H9 (cell line): ENCODE results near the gene HSDL2. TPM values are rescaled to one million over a fixed set of nuclear protein-coding genes. Genes with fewer than 3 reads are reported as not detected.

Experiments
- DNase-seq: peaks from one replicate; pipeline ENCODE4 v3.0.0-alpha.2; 2017
- H2AFZ ChIP-seq: one replicate; pipeline ENCODE4 v1.6.1; 2013; ENCODE audit warnings: mild to moderate bottlenecking, low read length, control low read depth, moderate library complexity
- H2AK5ac ChIP-seq: 2 replicates; pipeline ENCODE4 v1.6.1; 2013; ENCODE audit warnings: low read length, control low read depth, mixed read lengths; ENCODE audit not compliant: insufficient read length
- H2BK120ac ChIP-seq: one replicate; pipeline ENCODE4 v1.6.1; 2013; ENCODE audit warnings: low read depth, mild to moderate bottlenecking, low read length, control low read depth, inconsistent platforms; ENCODE audit not compliant: poor library complexity, severe bottlenecking
- H2BK12ac ChIP-seq: 2 replicates; pipeline ENCODE4 v1.6.1; 2013; ENCODE audit warnings: low read length, control low read depth, mixed read lengths, low read depth; ENCODE audit not compliant: insufficient read length
- H2BK15ac ChIP-seq: 2 replicates; pipeline ENCODE4 v1.6.1; 2013; ENCODE audit warnings: low read depth, low read length, control low read depth
- H2BK20ac ChIP-seq: one replicate; pipeline ENCODE4 v1.6.1; 2013; ENCODE audit warnings: low read depth, mild to moderate bottlenecking, low read length, control low read depth, inconsistent platforms; ENCODE audit not compliant: poor library complexity, severe bottlenecking
- H2BK5ac ChIP-seq: 2 replicates; pipeline ENCODE4 v1.6.1; 2013; ENCODE audit warnings: low read length, control low read depth, mixed read lengths; ENCODE audit not compliant: insufficient read length
- H3K14ac ChIP-seq: 2 replicates; pipeline ENCODE4 v1.6.1; 2013; ENCODE audit warnings: low read length, control low read depth; ENCODE audit not compliant: insufficient read depth
- H3K18ac ChIP-seq: 2 replicates; pipeline ENCODE4 v1.6.1; 2013; ENCODE audit warnings: low read depth, mild to moderate bottlenecking, mixed read lengths, low read length, control low read depth; ENCODE audit not compliant: insufficient read length
- H3K23ac ChIP-seq: 2 replicates; pipeline ENCODE4 v1.6.1; 2013; ENCODE audit warnings: low read length, control low read depth, mixed read lengths, low read depth; ENCODE audit not compliant: insufficient read length
- H3K23me2 ChIP-seq: 2 replicates; pipeline ENCODE4 v1.6.1; 2013; ENCODE audit warnings: low read depth, mild to moderate bottlenecking, mixed read lengths, low read length, control low read depth; ENCODE audit not compliant: insufficient read length, poor library complexity, severe bottlenecking
- H3K27ac ChIP-seq: 2 replicates; pipeline ENCODE4 v1.5.1; 2013; ENCODE audit warnings: low read length, control low read depth, mixed read lengths, low read depth; ENCODE audit not compliant: insufficient read length
- H3K27me3 ChIP-seq: 2 replicates; pipeline ENCODE4 v1.6.1; 2013; ENCODE audit warnings: low read length, control low read depth, inconsistent platforms; ENCODE audit not compliant: insufficient read depth
- H3K4ac ChIP-seq: 2 replicates; pipeline ENCODE4 v1.6.1; 2013; ENCODE audit warnings: low read depth, mild to moderate bottlenecking, control low read depth, inconsistent platforms, low read length, moderate library complexity
- H3K4me1 ChIP-seq: 2 replicates; pipeline ENCODE4 v1.6.1; 2013; ENCODE audit warnings: low read length, control low read depth, inconsistent platforms; ENCODE audit not compliant: insufficient read depth
- H3K4me2 ChIP-seq: 2 replicates; pipeline ENCODE4 v1.6.1; 2013; ENCODE audit warnings: low read length, control low read depth, mixed read lengths; ENCODE audit not compliant: insufficient read length, insufficient read depth
- H3K56ac ChIP-seq: 2 replicates; pipeline ENCODE4 v1.6.1; 2013; ENCODE audit warnings: low read depth, mild to moderate bottlenecking, mixed read lengths, low read length, control low read depth; ENCODE audit not compliant: insufficient read length
- H3K79me1 ChIP-seq: 2 replicates; pipeline ENCODE4 v1.6.1; 2013; ENCODE audit warnings: low read depth, mild to moderate bottlenecking, moderate library complexity, low read length, control low read depth, inconsistent platforms; ENCODE audit not compliant: insufficient read depth, poor library complexity, severe bottlenecking
- H3K79me2 ChIP-seq: 2 replicates; pipeline ENCODE4 v1.6.1; 2013; ENCODE audit warnings: low read length, control low read depth, inconsistent platforms; ENCODE audit not compliant: insufficient read depth
- H3K9ac ChIP-seq: 2 replicates; pipeline ENCODE4 v1.6.1; 2013; ENCODE audit warnings: low read length, control low read depth, mixed read lengths; ENCODE audit not compliant: insufficient read length; ENCODE audit errors: extremely low read depth
- H3K9me3 ChIP-seq: one replicate; pipeline ENCODE4 v1.6.1; 2013; ENCODE audit warnings: low read depth, low read length, inconsistent platforms; ENCODE audit not compliant: control insufficient read depth
- H3T11ph ChIP-seq: one replicate; pipeline ENCODE4 v1.6.1; 2013; ENCODE audit warnings: mild to moderate bottlenecking, low read length, control low read depth, inconsistent platforms
- H4K20me1 ChIP-seq: one replicate; pipeline ENCODE4 v1.6.1; 2013; ENCODE audit not compliant: control insufficient read depth, insufficient read length, insufficient read depth
- H4K5ac ChIP-seq: 2 replicates; pipeline ENCODE4 v1.6.1; 2013; ENCODE audit warnings: low read depth, mild to moderate bottlenecking, mixed read lengths, low read length, control low read depth; ENCODE audit not compliant: insufficient read length
- H4K8ac ChIP-seq: replicated peaks from 2 replicates; pipeline ENCODE4 v1.6.1; 2013; ENCODE audit warnings: low read length, control low read depth, mixed read lengths, low read depth; ENCODE audit not compliant: insufficient read length
- H4K91ac ChIP-seq: 2 replicates; pipeline ENCODE4 v1.6.1; 2013; ENCODE audit warnings: low read depth, mild to moderate bottlenecking, moderate library complexity, mixed read lengths, low read length, control low read depth; ENCODE audit not compliant: insufficient read length
- H3K27ac Mint-ChIP-seq, 3 experiments: 2 replicates in 2 of 3; 3 replicates in 1 of 3; pipeline ENCODE4 v1.8.0; 2020 to 2021; ENCODE audit warnings: mixed read lengths in 3 of 3, mild to moderate bottlenecking in 1 of 3, moderate library complexity in 1 of 3
- H3K27me3 Mint-ChIP-seq: 2 replicates; pipeline ENCODE4 v1.8.0; 2021; ENCODE audit warnings: low read depth, mild to moderate bottlenecking, moderate library complexity, mixed read lengths
- H3K36me3 Mint-ChIP-seq, 3 experiments: 2 replicates in 2 of 3; 3 replicates in 1 of 3; pipeline ENCODE4 v1.8.0; 2020 to 2021; ENCODE audit warnings: low read depth in 3 of 3, mixed read lengths in 3 of 3; ENCODE audit not compliant: insufficient read depth in 1 of 3
- H3K4me1 Mint-ChIP-seq, 2 experiments: 2 replicates each; pipeline ENCODE4 v1.8.0; 2020; ENCODE audit warnings: mixed read lengths in 2 of 2
- H3K4me3 Mint-ChIP-seq, 2 experiments: 2 replicates in 1 of 2; 3 replicates in 1 of 2; pipeline ENCODE4 v1.8.0; 2020 to 2021; ENCODE audit warnings: mild to moderate bottlenecking in 2 of 2, mixed read lengths in 2 of 2, moderate library complexity in 1 of 2
- H3K9me3 Mint-ChIP-seq, 2 experiments: 2 replicates in 1 of 2; 3 replicates in 1 of 2; pipeline ENCODE4 v1.8.0; 2020; ENCODE audit warnings: mild to moderate bottlenecking in 2 of 2, mixed read lengths in 2 of 2, moderate library complexity in 1 of 2
- CTCF ChIP-seq: fragments of 200-600 bp; sonication (generic); conservative IDR thresholded peaks from 3 replicates; pipeline ENCODE4 v1.8.0; 2021; ENCODE audit warnings: antibody characterized with exemption, mild to moderate bottlenecking
- WGBS: extraction: QIAGEN DNeasy Blood & Tissue Kit; methylation state at CpG from one replicate; pipeline ENCODE4 v1.1.7; 2013; ENCODE audit warnings: missing lambda C conversion rate, low lambda C conversion rate, mixed read lengths; ENCODE audit not compliant: insufficient read length; ENCODE audit errors: extremely low coverage; 5-methylcytosine and 5-hydroxymethylcytosine counted together
- total RNA-seq: library from RNA; stranded (reverse); gene quantifications from 2 replicates; pipeline ENCODE4 v1.2.1, GENCODE V29; 2021

Gene HSDL2
- total RNA-seq, 1 experiment from 2014 or later: 16.6 TPM

GRCh38 chr9:112354081-112354743 is 25.7 kb upstream of the HSDL2 start:
- H3K23ac ChIP-seq: no peak overlapping the region
- H3K27me3 ChIP-seq: no peaks in the 10 kb centered on the region
- H2BK15ac ChIP-seq: no peak overlapping the region
- H3K23me2 ChIP-seq: no peaks in the 10 kb centered on the region
- no peaks in the 10 kb centered on the region for H3K79me1 ChIP-seq
- no peaks in the 10 kb centered on the region; a peak in 2 of 5 replicates for H3K9me3 Mint-ChIP-seq
- peaks cover 8 to 12% of the 10 kb centered on the region in 2 experiments for H3K4me1 Mint-ChIP-seq
- H3K36me3 Mint-ChIP-seq: no peaks in the 10 kb centered on the region
- H2AK5ac ChIP-seq: no peak overlapping the region
- DNase-seq: no peak
- H2BK20ac ChIP-seq: no peak overlapping the region
- TF ChIP-seq CTCF: no peak
- H2BK12ac ChIP-seq: no peak overlapping the region
- no peak overlapping the region for H3K4me3 Mint-ChIP-seq
- H3K9me3 ChIP-seq: no peaks in the 10 kb centered on the region
- no CpG with 5 or more reads among the region's 1 CpG for WGBS
- H4K20me1 ChIP-seq: no peaks in the 10 kb centered on the region
- H3K27ac Mint-ChIP-seq: no peak overlapping the region
- H2AFZ ChIP-seq: no peak overlapping the region
- no peak overlapping the region for H3K18ac ChIP-seq
- H3K27ac ChIP-seq: no peak overlapping the region
- H3K4me1 ChIP-seq: no peaks in the 10 kb centered on the region; the same call in 1 of the 2 replicates
- H3K9ac ChIP-seq: no peak overlapping the region
- H3K4ac ChIP-seq: no peak overlapping the region
- H4K5ac ChIP-seq: no peak overlapping the region
- H4K8ac ChIP-seq: no peak overlapping the region
- H3K27me3 Mint-ChIP-seq: no peaks in the 10 kb centered on the region
- H2BK120ac ChIP-seq: no peak overlapping the region
- no peak overlapping the region for H2BK5ac ChIP-seq
- no peak overlapping the region for H3K4me2 ChIP-seq
- H4K91ac ChIP-seq: no peak overlapping the region
- H3K79me2 ChIP-seq: no peaks in the 10 kb centered on the region
- H3K14ac ChIP-seq: no peak overlapping the region
- H3K56ac ChIP-seq: no peak overlapping the region
- no peak overlapping the region for H3T11ph ChIP-seq
